H1 (cell line): ENCODE results near the gene LRRC10. TPM values are rescaled to one million over a fixed set of nuclear protein-coding genes. Genes with fewer than 3 reads are reported as not detected.

Experiments
- CEBPB ChIP-seq: IDR thresholded peaks from 2 replicates; pipeline ENCODE4 v1.6.1; 2012; ENCODE audit warnings: low read depth, low read length
- EGR1 ChIP-seq: IDR thresholded peaks from 2 replicates; pipeline ENCODE4 v1.6.1; 2011; ENCODE audit warnings: low read depth, low read length, borderline replicate concordance
- FOSL1 ChIP-seq: IDR thresholded peaks from 2 replicates; pipeline ENCODE4 v1.6.1; 2011; ENCODE audit warnings: mild to moderate bottlenecking, low read depth, low read length, moderate library complexity; ENCODE audit not compliant: insufficient read depth
- HDAC2 ChIP-seq, 2 experiments: fragments of 300-600 bp in 1 of 2; sonication (generic) in 1 of 2; IDR thresholded peaks; 2 replicates each; pipeline ENCODE4 v1.6.1; 2011 to 2012; ENCODE audit warnings: low read depth in 2 of 2, low read length in 2 of 2, mild to moderate bottlenecking in 2 of 2, moderate library complexity in 2 of 2, borderline replicate concordance in 1 of 2, inconsistent platforms in 1 of 2
- PHF8 ChIP-seq: fragments of 200-600 bp; sonication (generic); conservative IDR thresholded peaks from 2 replicates; pipeline ENCODE4 v1.7.1; 2012; ENCODE audit warnings: low read depth, mild to moderate bottlenecking, inconsistent platforms, low read length, moderate library complexity
- RBBP5 ChIP-seq: IDR thresholded peaks from 2 replicates; pipeline ENCODE4 v1.7.1; 2012; ENCODE audit warnings: low read depth, mild to moderate bottlenecking, inconsistent platforms, low read length, moderate library complexity, borderline replicate concordance
- SAP30 ChIP-seq: fragments of 300-600 bp; sonication (generic); IDR thresholded peaks from 2 replicates; pipeline ENCODE4 v1.7.1; 2012; ENCODE audit warnings: low read length, moderate library complexity, mild to moderate bottlenecking, inconsistent platforms; ENCODE audit not compliant: insufficient read depth, insufficient replicate concordance
- polyA plus RNA-seq, 7 experiments: library from polyadenylated mRNA; depleted of rRNA in 3 of 7; stranded (reverse) in 5 of 7; unstranded in 2 of 7; fragments of >200 nt in 5 of 7; fragments of 200-250 nt in 2 of 7; gene quantifications; 1 replicate in 5 of 7; 2 replicates in 1 of 7; 4 replicates in 1 of 7; pipeline versions ENCODE4 v1.2.1 to v1.2.3, GENCODE V29; 2011 to 2013; ENCODE audit warnings: missing spikeins in 2 of 7, mixed read lengths in 2 of 7
- total RNA-seq: library from RNA; stranded (reverse); fragmentation: NEBNext Ultra II Directional; extraction: Animal tissue kit (Norgen Biotek cat#: 25700); gene quantifications from 2 replicates; pipeline ENCODE4 v1.2.1, GENCODE V29; 2021
- TF ChIP-seq, protein P1 (sequence below): fragments of 300-600 bp; sonication (generic); IDR thresholded peaks from 2 replicates; pipeline ENCODE4 v1.7.1; 2012; ENCODE audit warnings: low read length, moderate library complexity, mild to moderate bottlenecking, inconsistent platforms; ENCODE audit not compliant: insufficient replicate concordance
- TF ChIP-seq, protein P2 (sequence below): IDR thresholded peaks from 2 replicates; pipeline ENCODE4 v1.6.1; 2012; ENCODE audit warnings: inconsistent platforms

LRRC10 gene
- total and polyA plus RNA-seq, 2 of the 8 experiments (the other 6 are each of a cell fraction or from before 2014, with no cell fraction given), result not detected

DNA sequence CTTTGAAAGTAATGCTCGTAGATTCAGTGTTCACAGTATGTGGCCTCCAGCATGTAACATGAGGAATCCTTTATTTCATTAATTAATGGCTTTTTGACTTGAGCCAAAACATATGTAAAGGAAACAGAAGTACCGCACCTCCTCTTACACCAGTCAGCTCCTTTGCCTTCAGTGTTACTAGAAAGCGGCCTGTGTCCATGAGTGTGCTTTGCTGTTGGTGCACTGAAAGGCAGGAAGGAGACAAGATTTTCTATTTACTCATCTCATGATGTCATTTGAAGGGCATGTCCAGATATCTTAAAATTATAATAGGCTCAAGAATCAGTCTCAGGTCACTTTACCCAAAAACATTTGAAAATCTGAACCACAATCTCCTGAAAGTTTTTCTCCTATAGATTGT lies 35.4 kb downstream of the LRRC10 start (continued):
- TF ChIP-seq, protein P1, sequence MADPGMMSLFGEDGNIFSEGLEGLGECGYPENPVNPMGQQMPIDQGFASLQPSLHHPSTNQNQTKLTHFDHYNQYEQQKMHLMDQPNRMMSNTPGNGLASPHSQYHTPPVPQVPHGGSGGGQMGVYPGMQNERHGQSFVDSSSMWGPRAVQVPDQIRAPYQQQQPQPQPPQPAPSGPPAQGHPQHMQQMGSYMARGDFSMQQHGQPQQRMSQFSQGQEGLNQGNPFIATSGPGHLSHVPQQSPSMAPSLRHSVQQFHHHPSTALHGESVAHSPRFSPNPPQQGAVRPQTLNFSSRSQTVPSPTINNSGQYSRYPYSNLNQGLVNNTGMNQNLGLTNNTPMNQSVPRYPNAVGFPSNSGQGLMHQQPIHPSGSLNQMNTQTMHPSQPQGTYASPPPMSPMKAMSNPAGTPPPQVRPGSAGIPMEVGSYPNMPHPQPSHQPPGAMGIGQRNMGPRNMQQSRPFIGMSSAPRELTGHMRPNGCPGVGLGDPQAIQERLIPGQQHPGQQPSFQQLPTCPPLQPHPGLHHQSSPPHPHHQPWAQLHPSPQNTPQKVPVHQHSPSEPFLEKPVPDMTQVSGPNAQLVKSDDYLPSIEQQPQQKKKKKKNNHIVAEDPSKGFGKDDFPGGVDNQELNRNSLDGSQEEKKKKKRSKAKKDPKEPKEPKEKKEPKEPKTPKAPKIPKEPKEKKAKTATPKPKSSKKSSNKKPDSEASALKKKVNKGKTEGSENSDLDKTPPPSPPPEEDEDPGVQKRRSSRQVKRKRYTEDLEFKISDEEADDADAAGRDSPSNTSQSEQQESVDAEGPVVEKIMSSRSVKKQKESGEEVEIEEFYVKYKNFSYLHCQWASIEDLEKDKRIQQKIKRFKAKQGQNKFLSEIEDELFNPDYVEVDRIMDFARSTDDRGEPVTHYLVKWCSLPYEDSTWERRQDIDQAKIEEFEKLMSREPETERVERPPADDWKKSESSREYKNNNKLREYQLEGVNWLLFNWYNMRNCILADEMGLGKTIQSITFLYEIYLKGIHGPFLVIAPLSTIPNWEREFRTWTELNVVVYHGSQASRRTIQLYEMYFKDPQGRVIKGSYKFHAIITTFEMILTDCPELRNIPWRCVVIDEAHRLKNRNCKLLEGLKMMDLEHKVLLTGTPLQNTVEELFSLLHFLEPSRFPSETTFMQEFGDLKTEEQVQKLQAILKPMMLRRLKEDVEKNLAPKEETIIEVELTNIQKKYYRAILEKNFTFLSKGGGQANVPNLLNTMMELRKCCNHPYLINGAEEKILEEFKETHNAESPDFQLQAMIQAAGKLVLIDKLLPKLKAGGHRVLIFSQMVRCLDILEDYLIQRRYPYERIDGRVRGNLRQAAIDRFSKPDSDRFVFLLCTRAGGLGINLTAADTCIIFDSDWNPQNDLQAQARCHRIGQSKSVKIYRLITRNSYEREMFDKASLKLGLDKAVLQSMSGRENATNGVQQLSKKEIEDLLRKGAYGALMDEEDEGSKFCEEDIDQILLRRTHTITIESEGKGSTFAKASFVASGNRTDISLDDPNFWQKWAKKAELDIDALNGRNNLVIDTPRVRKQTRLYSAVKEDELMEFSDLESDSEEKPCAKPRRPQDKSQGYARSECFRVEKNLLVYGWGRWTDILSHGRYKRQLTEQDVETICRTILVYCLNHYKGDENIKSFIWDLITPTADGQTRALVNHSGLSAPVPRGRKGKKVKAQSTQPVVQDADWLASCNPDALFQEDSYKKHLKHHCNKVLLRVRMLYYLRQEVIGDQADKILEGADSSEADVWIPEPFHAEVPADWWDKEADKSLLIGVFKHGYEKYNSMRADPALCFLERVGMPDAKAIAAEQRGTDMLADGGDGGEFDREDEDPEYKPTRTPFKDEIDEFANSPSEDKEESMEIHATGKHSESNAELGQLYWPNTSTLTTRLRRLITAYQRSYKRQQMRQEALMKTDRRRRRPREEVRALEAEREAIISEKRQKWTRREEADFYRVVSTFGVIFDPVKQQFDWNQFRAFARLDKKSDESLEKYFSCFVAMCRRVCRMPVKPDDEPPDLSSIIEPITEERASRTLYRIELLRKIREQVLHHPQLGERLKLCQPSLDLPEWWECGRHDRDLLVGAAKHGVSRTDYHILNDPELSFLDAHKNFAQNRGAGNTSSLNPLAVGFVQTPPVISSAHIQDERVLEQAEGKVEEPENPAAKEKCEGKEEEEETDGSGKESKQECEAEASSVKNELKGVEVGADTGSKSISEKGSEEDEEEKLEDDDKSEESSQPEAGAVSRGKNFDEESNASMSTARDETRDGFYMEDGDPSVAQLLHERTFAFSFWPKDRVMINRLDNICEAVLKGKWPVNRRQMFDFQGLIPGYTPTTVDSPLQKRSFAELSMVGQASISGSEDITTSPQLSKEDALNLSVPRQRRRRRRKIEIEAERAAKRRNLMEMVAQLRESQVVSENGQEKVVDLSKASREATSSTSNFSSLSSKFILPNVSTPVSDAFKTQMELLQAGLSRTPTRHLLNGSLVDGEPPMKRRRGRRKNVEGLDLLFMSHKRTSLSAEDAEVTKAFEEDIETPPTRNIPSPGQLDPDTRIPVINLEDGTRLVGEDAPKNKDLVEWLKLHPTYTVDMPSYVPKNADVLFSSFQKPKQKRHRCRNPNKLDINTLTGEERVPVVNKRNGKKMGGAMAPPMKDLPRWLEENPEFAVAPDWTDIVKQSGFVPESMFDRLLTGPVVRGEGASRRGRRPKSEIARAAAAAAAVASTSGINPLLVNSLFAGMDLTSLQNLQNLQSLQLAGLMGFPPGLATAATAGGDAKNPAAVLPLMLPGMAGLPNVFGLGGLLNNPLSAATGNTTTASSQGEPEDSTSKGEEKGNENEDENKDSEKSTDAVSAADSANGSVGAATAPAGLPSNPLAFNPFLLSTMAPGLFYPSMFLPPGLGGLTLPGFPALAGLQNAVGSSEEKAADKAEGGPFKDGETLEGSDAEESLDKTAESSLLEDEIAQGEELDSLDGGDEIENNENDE, result no peak
- TF ChIP-seq SAP30, result no peak
- TF ChIP-seq HDAC2 (IDR thresholded peaks at IDR 0.05; ENCODE audit: borderline replicate concordance in 1 of 2, low read depth in 2 of 2, low read length in 2 of 2), result no peak
- no peak for TF ChIP-seq CEBPB
- TF ChIP-seq FOSL1, result no peak
- no peak for TF ChIP-seq PHF8
- TF ChIP-seq, protein P2, sequence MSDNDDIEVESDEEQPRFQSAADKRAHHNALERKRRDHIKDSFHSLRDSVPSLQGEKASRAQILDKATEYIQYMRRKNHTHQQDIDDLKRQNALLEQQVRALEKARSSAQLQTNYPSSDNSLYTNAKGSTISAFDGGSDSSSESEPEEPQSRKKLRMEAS, result no peak
- no peak for TF ChIP-seq RBBP5
- no peak for TF ChIP-seq EGR1
- TF ChIP-seq, all 59 proteins: peak for 0
